Measurements from ENCODE around the gene STARD3. TPM values are rescaled to one million over a fixed set of nuclear protein-coding genes. Genes with fewer than 3 reads are reported as not detected.

STARD3 gene
- total and polyA plus RNA-seq, 2 of the 13 experiments (the other 11 are each of a cell fraction or from before 2014, with no cell fraction given): 34.6 to 100 TPM

GRCh38 chr17:39667945-39668924, 31.3 kb downstream of the STARD3 start, which contains the start of gene PNMT (continued):
- 0 out of 2 replicates have a peak, but pooled peaks have one; percentile 14 for TF ChIP-seq NAIF1 (CRISPR knock-in tag; IDR thresholded peaks at IDR 0.05; ENCODE audit: borderline replicate concordance)
- TF ChIP-seq RXRB (CRISPR knock-in tag; IDR thresholded peaks at IDR 0.05; ENCODE audit: borderline replicate concordance): peak; percentile 64; the same call in 1 of the 2 replicates
- peak; percentile 82; the same call in 1 of the 2 replicates for TF ChIP-seq ZNF749 (CRISPR knock-in tag; IDR thresholded peaks at IDR 0.05; ENCODE audit: borderline replicate concordance)
- no peak for TF ChIP-seq HIVEP1 (CRISPR knock-in tag; IDR thresholded peaks at IDR 0.05)
- TF ChIP-seq SMAD3 (CRISPR knock-in tag; IDR thresholded peaks at IDR 0.05): peak; percentile 74; the same call in 1 of the 2 replicates
- peak; percentile 85 for TF ChIP-seq SALL1 (CRISPR knock-in tag; IDR thresholded peaks at IDR 0.05)
- TF ChIP-seq ZSCAN25 (CRISPR knock-in tag; IDR thresholded peaks at IDR 0.05): peak; percentile 84
- no peak for TF ChIP-seq AGO1 (IDR thresholded peaks at IDR 0.05; ENCODE audit: low read depth, low read length, poor library complexity, severe bottlenecking)
- peak; percentile 73 for TF ChIP-seq FOXO1 (CRISPR knock-in tag; IDR thresholded peaks at IDR 0.05)
- no peak for TF ChIP-seq ZSCAN12 (CRISPR knock-in tag; IDR thresholded peaks at IDR 0.05)
- TF ChIP-seq ERF (CRISPR knock-in tag; IDR thresholded peaks at IDR 0.05): peak; percentile 32
- peak; percentile 86 for TF ChIP-seq ZBTB7B (CRISPR knock-in tag; IDR thresholded peaks at IDR 0.05)
- TF ChIP-seq ZNF281 (CRISPR knock-in tag; IDR thresholded peaks at IDR 0.05; ENCODE audit: borderline replicate concordance): peak; percentile 12; the same call in 1 of the 2 replicates
- peak; percentile 58 for TF ChIP-seq ARID5B (CRISPR knock-in tag; IDR thresholded peaks at IDR 0.05)
- no peak for TF ChIP-seq HNRNPH1 (optimal IDR thresholded peaks at IDR 0.05; ENCODE audit: low read depth, low read length)
- TF ChIP-seq ZNF280D (CRISPR knock-in tag; IDR thresholded peaks at IDR 0.05): peak; percentile 88

Data from HepG2 (cell line).